ENCODE results near the gene IGSF21. TPM values are rescaled to one million over a fixed set of nuclear protein-coding genes. Genes with fewer than 3 reads are reported as not detected.

The IGSF21 gene
- total RNA-seq, 1 donor from 2014 or later: 0.35 TPM

DNA sequence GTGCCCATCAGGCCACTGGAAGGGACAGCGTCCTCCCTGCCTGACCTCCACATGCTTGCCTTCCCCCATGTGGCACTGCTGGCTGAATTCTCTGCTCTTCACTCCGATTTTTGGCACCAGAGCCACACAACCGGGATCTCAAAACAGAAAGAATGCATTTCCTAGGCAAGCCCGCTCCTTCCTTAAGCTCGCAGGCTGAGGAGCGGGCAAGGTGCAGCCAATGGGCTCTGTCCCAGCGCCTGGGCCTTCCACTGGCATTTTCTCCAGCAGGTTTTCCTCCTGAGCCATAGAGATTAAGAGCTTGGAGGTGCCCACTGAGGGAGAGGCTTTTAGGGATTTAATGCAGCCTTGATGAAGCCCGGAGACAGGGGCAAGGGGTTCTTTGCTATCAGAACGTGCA is 158.0 kb downstream of the IGSF21 start:
- TF ChIP-seq, protein P1, sequence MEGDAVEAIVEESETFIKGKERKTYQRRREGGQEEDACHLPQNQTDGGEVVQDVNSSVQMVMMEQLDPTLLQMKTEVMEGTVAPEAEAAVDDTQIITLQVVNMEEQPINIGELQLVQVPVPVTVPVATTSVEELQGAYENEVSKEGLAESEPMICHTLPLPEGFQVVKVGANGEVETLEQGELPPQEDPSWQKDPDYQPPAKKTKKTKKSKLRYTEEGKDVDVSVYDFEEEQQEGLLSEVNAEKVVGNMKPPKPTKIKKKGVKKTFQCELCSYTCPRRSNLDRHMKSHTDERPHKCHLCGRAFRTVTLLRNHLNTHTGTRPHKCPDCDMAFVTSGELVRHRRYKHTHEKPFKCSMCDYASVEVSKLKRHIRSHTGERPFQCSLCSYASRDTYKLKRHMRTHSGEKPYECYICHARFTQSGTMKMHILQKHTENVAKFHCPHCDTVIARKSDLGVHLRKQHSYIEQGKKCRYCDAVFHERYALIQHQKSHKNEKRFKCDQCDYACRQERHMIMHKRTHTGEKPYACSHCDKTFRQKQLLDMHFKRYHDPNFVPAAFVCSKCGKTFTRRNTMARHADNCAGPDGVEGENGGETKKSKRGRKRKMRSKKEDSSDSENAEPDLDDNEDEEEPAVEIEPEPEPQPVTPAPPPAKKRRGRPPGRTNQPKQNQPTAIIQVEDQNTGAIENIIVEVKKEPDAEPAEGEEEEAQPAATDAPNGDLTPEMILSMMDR (conservative IDR thresholded peaks at IDR 0.05): no peak
- Mint-ChIP-seq H3K27ac (ENCODE audit: unreplicated experiment) (no peak overlapping the region), H3K9me3 (no peaks in the 10 kb centered on the region), H3K27me3 (ENCODE audit: low read depth) (peaks cover 61% of the 10 kb centered on the region), H3K36me3 (ENCODE audit: low read depth) (no peaks in the 10 kb centered on the region), H3K4me3 (no peak overlapping the region), H3K4me1 (no peaks in the 10 kb centered on the region)
- DNase-seq (ENCODE audit: low read depth, low spot score): no peak

DNA sequence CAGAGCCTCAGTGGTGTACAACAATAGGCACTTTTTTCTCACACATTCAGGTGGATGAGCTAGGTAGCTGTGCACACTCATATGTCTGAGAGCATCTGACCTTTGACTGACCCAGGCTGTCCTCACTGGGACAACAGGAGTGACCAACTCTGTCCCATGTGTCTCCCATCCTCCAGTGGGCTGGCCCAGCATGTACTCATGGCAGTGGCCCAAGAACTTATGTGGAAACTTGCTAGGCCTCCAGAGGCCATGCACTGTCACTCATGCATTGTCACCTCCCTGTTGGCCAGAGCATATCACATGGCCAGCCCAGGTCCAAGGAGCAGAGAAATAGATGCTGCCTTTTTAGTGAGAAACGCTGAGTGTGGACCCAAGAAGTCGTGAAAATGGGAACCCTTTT is 158.8 kb downstream of the IGSF21 start:
- H3K36me3 Mint-ChIP-seq (ENCODE audit: low read depth): no peaks in the 10 kb centered on the region
- no peaks in the 10 kb centered on the region for H3K4me1 Mint-ChIP-seq
- DNase-seq (ENCODE audit: low read depth, low spot score): no peak
- H3K27ac Mint-ChIP-seq (ENCODE audit: unreplicated experiment): no peak overlapping the region
- peaks cover 55% of the 10 kb centered on the region for H3K27me3 Mint-ChIP-seq (ENCODE audit: low read depth)
- TF ChIP-seq, protein P1 (conservative IDR thresholded peaks at IDR 0.05): no peak
- no peak overlapping the region for H3K4me3 Mint-ChIP-seq
- H3K9me3 Mint-ChIP-seq: no peaks in the 10 kb centered on the region

DNA sequence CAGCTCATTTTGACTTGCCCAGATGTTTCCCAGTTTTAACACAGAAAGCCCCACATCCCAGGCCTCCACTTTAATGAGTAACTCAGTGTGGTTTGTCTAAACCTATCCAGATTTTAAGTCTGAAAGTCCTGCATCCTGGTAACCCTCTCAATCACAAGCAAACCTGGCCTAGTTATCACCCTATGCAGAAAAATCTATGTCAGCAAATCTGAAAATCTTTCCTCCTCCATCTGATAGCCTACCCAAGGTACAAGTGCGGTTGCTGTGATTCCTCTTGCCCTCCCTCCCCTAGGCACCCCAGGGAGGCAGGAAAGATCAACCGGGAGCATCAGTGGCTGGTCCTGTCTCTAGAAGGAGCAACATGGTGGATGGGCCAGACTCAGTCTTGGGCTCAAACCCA is 163.7 kb downstream of the IGSF21 start:
- peaks cover 28% of the 10 kb centered on the region for H3K27me3 Mint-ChIP-seq (ENCODE audit: low read depth)
- TF ChIP-seq, protein P1 (conservative IDR thresholded peaks at IDR 0.05): no peak
- no peak overlapping the region for H3K4me3 Mint-ChIP-seq

DNA sequence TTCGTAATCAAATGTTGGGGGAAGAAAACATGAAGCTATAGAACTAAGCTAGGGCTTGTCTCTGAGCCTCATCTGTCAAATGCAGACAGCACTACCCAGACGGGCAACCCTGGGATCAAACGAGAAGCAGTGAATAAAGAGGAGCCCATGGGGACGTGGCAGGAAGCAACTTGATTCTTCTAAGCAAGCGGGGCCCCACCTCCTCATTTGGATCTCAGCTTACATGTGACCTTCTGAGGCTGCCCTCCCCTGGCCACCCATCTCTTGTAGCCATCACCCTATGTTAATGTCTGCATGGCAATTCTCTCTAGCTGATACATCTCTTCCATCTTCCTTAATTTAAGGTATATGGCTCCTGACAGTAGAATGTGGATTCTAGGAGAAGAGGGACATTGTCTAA is 171.3 kb downstream of the IGSF21 start:
- DNase-seq (ENCODE audit: low read depth, low spot score): no peak
- no peak overlapping the region for H3K4me3 Mint-ChIP-seq
- no peak overlapping the region for H3K27ac Mint-ChIP-seq (ENCODE audit: unreplicated experiment)
- TF ChIP-seq, protein P1 (conservative IDR thresholded peaks at IDR 0.05): no peak
- H3K4me1 Mint-ChIP-seq: no peaks in the 10 kb centered on the region
- H3K36me3 Mint-ChIP-seq (ENCODE audit: low read depth): no peaks in the 10 kb centered on the region
- no peaks in the 10 kb centered on the region for H3K9me3 Mint-ChIP-seq
- peaks cover 18% of the 10 kb centered on the region for H3K27me3 Mint-ChIP-seq (ENCODE audit: low read depth)

More for the DNA sequence above, 163.7 kb downstream of the IGSF21 start:
- no peaks in the 10 kb centered on the region for H3K9me3 Mint-ChIP-seq
- peaks cover 6% of the 10 kb centered on the region for H3K4me1 Mint-ChIP-seq
- H3K36me3 Mint-ChIP-seq (ENCODE audit: low read depth): no peaks in the 10 kb centered on the region
- H3K27ac Mint-ChIP-seq (ENCODE audit: unreplicated experiment): no peak overlapping the region
- DNase-seq (ENCODE audit: low read depth, low spot score): no peak

DNA sequence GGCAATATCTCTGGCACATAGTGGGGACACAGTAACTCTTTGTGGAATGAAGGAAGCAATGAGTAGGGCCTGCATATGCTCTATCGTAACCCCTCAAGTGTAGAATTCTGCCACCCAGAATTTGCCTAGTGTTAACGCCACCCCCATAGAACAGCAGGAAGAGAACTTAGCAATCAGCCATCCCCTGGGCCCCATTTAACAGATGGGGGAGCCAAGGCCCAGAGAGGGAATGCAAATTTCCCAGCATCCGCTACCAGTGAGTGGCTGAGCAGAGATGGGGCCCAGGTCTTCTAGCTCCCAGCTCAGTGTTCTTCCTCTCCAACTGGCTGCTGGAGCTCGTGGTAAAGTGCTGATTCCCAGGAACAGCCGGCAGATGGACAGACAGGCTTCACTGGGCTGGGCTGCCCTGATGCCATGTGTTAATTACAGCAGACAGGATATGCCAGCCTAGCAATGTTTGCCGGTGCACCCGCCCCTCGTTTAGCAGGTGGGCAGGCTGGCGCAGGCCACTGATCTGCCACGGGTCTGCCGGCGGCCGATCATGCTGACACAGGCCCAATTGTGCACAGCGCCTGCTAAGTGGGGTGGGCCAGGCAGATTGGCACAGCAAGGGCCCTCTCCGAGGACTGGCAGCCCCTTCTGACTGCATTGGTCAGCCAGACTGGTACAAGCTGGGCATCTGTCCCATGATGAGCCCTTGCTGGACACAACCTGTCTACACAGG is 171.9 kb downstream of the IGSF21 start:
- TF ChIP-seq, protein P1 (conservative IDR thresholded peaks at IDR 0.05): no peak
- H3K4me1 Mint-ChIP-seq: no peaks in the 10 kb centered on the region
- H3K36me3 Mint-ChIP-seq (ENCODE audit: low read depth): no peaks in the 10 kb centered on the region
- H3K27me3 Mint-ChIP-seq (ENCODE audit: low read depth): peaks cover 24% of the 10 kb centered on the region
- no peaks in the 10 kb centered on the region for H3K9me3 Mint-ChIP-seq
- no peak overlapping the region for H3K4me3 Mint-ChIP-seq
- no peak overlapping the region for H3K27ac Mint-ChIP-seq (ENCODE audit: unreplicated experiment)
- DNase-seq (ENCODE audit: low read depth, low spot score): no peak
